A673 (cell line): ENCODE data around the gene LRP1B. TPM values are rescaled to one million over a fixed set of nuclear protein-coding genes. Genes with fewer than 3 reads are reported as not detected.

ENCODE experiments used
- BruUV-seq: library from RNA; stranded (reverse); fragments of 400-500 nt; replicated peaks from 2 replicates; lab custom pipeline; 2021; lab: Mats Ljungman, UMichigan
- CTCF ChIA-PET: fragments of 300-600 bp; sonication (Branson Sonifier 250); formaldehyde crosslinking; loops from one replicate; lab custom pipeline; 2022; ENCODE audit warnings: antibody characterized with exemption; lab: Charles Lee
- POLR2A ChIA-PET: fragments of 300-600 bp; sonication (Branson Sonifier 250); formaldehyde crosslinking; loops from one replicate; lab custom pipeline; 2022; ENCODE audit warnings: antibody characterized with exemption; ENCODE audit not compliant: low non-redundant PET; lab: Charles Lee
- DNase-seq: peaks from one replicate; pipeline ENCODE4 v3.0.0-alpha.2; 2015; ENCODE audit warnings: low spot score
- H3K27ac ChIP-seq: fragments of 200-600 bp; sonication (generic); 2 replicates; pipeline ENCODE4 v1.5.1; 2016; ENCODE audit warnings: mixed run types, low read depth, mild to moderate bottlenecking, mixed read lengths, antibody characterized with exemption, low read length; ENCODE audit not compliant: poor library complexity, severe bottlenecking
- H3K27me3 ChIP-seq: fragments of 200-600 bp; sonication (generic); replicated peaks from 2 replicates; pipeline ENCODE4 v1.6.1; 2017; ENCODE audit warnings: mixed run types, low read depth, mild to moderate bottlenecking, mixed read lengths, antibody characterized with exemption, low read length; ENCODE audit not compliant: insufficient read depth, poor library complexity
- H3K36me3 ChIP-seq: fragments of 200-600 bp; sonication (generic); 2 replicates; pipeline ENCODE4 v1.6.1; 2016; ENCODE audit warnings: mixed run types, mild to moderate bottlenecking, mixed read lengths, antibody characterized with exemption, low read length; ENCODE audit not compliant: insufficient read depth, poor library complexity, severe bottlenecking
- H3K4me1 ChIP-seq: fragments of 200-600 bp; sonication (generic); 2 replicates; pipeline ENCODE4 v1.6.1; 2017; ENCODE audit warnings: mixed run types, mild to moderate bottlenecking, mixed read lengths, antibody characterized with exemption, low read length; ENCODE audit not compliant: insufficient read depth, poor library complexity, severe bottlenecking
- H3K4me3 ChIP-seq: fragments of 200-600 bp; sonication (generic); 2 replicates; pipeline ENCODE4 v1.5.1; 2016; ENCODE audit warnings: low read depth, mixed run types, mild to moderate bottlenecking, mixed read lengths, low read length; ENCODE audit not compliant: poor library complexity, severe bottlenecking
- H3K9me3 ChIP-seq: fragments of 200-600 bp; sonication (generic); 2 replicates; pipeline ENCODE4 v1.6.1; 2016; ENCODE audit warnings: mixed run types, low read depth, mild to moderate bottlenecking, mixed read lengths, antibody characterized with exemption, low read length; ENCODE audit not compliant: poor library complexity, severe bottlenecking
- CTCF ChIP-seq: fragments of 300-800, 200-600 bp; sonication (generic); conservative IDR thresholded peaks from 2 replicates; pipeline ENCODE4 v1.5.1; 2017; ENCODE audit warnings: low read depth, mild to moderate bottlenecking, antibody characterized with exemption, low read length, moderate library complexity, mixed read lengths
- EZH2 ChIP-seq: fragments of 200-600 bp; sonication (generic); IDR thresholded peaks from 2 replicates; pipeline ENCODE4 v1.6.1; 2017; ENCODE audit warnings: borderline replicate concordance, low read depth, mild to moderate bottlenecking, mixed read lengths, antibody characterized with exemption, low read length; ENCODE audit not compliant: poor library complexity, severe bottlenecking
- intact Hi-C: fragments of 100-400 bp; cut with micrococcal nuclease; formaldehyde crosslinking; loops from one replicate; pipeline ENCODE4 v1.10.0; 2022; ENCODE audit not compliant: unreplicated experiment
- total RNA-seq: library from RNA; stranded (reverse); gene quantifications from 2 replicates; pipeline ENCODE4 v1.2.3, GENCODE V29; 2021

Gene LRP1B
- total RNA-seq, 1 experiment from 2014 or later: 9.9 TPM

GRCh38 chr2:142097711-142098110 is 33.1 kb downstream of the LRP1B start:
- Histone ChIP-seq H3K27ac (no peak overlapping the region), H3K36me3 (no peaks in the 10 kb centered on the region), H3K4me1 (peaks cover 8% of the 10 kb centered on the region), H3K27me3 (peaks cover 6% of the 10 kb centered on the region), H3K9me3 (no peaks in the 10 kb centered on the region), H3K4me3 (no peak overlapping the region)
- no TSS peak for BruUV-seq
- ChIA-PET CTCF (no interaction called here), POLR2A (no interaction called here)
- no peak for DNase-seq
- intact Hi-C loops: loop anchor here (2.0 kb wide), 1 partner anchor 31 kb away; no protein-coding TSS in a partner anchor
- no peak for TF ChIP-seq EZH2
- TF ChIP-seq CTCF: no peak

GRCh38 chr2:142095647-142096046 is 35.2 kb downstream of the LRP1B start:
- TF ChIP-seq CTCF: no peak
- TF ChIP-seq EZH2: no peak
- CTCF ChIA-PET: no interaction called here
- Histone ChIP-seq H3K27me3 (peaks cover 3% of the 10 kb centered on the region), H3K4me1 (peaks cover 8% of the 10 kb centered on the region), H3K9me3 (no peaks in the 10 kb centered on the region), H3K27ac (no peak overlapping the region), H3K36me3 (no peaks in the 10 kb centered on the region), H3K4me3 (no peak overlapping the region)
- POLR2A ChIA-PET: no interaction called here
- no TSS peak for BruUV-seq
- no peak for DNase-seq
- intact Hi-C loops: no loop called here

GRCh38 chr2:142094233-142094632 is 36.6 kb downstream of the LRP1B start:
- Histone ChIP-seq H3K36me3 (no peaks in the 10 kb centered on the region), H3K9me3 (no peaks in the 10 kb centered on the region), H3K27ac (no peak overlapping the region), H3K4me1 (peaks cover 15% of the 10 kb centered on the region), H3K27me3 (no peaks in the 10 kb centered on the region), H3K4me3 (no peak overlapping the region)
- CTCF ChIA-PET: no interaction called here
- intact Hi-C loops: no loop called here
- no peak for DNase-seq
- no peak for TF ChIP-seq CTCF
- TF ChIP-seq EZH2: no peak
- POLR2A ChIA-PET: no interaction called here
- BruUV-seq: no TSS peak
